Measurements from ENCODE around the gene CACHD1.

Gene CACHD1

GRCh38 chr1:64519901-64520300 is 50.0 kb downstream of the CACHD1 start:
- no peak for FAIRE-seq
- no peak for DNase-seq (ENCODE audit: low spot score)

DNA sequence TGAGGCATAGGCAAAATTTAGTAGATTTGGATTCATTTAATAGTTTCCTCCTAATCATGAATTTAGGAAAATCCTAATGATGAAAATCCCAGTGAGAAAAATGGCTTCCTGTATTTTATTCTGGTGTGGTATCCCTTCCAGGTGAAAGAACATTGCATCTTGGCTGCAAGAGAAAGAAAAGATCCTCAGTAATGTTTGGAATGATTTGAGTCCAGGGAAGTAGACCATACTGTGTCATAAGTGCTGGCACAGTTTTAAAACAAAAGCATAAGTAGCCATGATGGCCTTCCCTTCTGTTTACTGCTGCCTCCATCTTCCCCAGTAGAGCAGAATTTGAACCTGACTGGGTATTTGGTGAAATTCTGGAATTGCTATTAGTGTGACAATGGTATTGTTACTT is 52.8 kb downstream of the CACHD1 start:
- no peak for DNase-seq (ENCODE audit: low spot score)
- FAIRE-seq: no peak

GRCh38 chr1:64523413-64524337 is 53.7 kb downstream of the CACHD1 start:
- no peak for DNase-seq (ENCODE audit: low spot score)
- FAIRE-seq: no peak

DNA sequence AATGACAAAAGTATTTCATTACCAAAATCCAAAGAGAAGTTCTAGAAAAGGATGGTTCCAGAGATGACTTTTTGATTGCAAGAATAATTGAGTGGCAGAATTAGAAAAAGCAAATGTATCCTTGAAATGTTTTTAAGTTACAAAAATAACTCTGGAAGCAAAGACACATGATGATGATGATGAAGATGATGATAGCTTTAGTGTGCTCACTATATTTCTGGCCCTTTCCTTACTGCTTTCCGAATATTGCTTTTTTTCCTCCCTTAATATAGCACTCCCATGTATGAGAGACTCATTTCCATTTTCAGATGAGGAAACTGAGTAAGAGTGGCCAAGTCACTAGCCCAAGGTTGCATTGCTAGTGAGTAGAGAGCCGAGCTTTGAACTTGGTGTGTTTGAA is 54.7 kb downstream of the CACHD1 start:
- no peak for FAIRE-seq

DNA sequence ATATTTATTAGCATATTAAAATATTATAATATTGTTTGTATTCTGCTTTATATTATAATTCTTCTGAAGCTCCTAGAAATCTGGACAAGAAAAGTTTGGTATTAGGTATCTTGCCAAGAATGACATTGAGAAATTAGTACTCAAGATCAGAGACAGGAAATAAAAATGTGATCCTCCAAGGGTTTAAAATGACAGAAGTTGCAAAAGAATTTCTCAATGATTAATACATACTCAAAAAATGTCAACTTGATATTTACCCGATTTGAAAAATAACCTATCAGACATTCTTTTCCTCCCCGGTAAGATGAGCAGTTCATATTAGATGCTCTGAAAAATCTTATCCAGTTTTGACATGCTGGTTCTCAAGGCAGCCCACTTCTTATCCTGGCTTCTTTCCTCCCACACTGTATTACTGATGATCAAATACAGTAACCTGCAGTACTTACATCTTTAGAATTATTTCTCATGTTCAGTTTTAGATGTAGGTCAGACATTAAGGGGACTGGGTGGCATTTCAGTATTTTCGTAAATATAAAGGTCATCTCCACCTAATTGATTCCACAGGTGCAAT is 55.3 kb downstream of the CACHD1 start:
- no peak for DNase-seq (ENCODE audit: low spot score)
- FAIRE-seq: no peak

More for the DNA sequence above, 54.7 kb downstream of the CACHD1 start:
- no peak for DNase-seq (ENCODE audit: low spot score)

- DNase-seq (ENCODE audit: low spot score) (no peak), FAIRE-seq (no peak)
Observed at GRCh38 chr1:64526312-64526711, 56.4 kb downstream of the CACHD1 start.

DNA sequence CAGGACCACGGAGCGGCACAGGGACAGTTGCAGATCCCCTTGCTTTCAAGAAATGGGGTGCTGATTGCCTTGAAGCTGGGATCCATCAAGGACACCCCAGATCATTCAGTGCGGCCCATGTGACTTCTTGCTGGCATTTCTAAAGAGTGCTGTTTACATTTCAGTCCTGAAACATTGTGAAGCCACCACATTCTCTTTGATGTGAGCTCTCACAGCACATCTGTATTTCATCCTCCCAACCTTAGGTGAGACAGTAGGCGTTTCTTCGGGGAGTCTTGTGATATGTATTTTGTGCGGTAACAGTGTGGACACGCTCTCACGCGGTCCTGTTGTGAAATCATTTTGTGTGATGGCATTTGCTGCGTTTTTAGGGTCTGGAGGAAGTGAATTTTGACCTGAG is 57.2 kb downstream of the CACHD1 start:
- DNase-seq (ENCODE audit: low spot score) (no peak), FAIRE-seq (no peak)

- DNase-seq (ENCODE audit: low spot score): no peak
- FAIRE-seq: no peak
Observed at GRCh38 chr1:64527786-64528185, 57.9 kb downstream of the CACHD1 start.

DNA sequence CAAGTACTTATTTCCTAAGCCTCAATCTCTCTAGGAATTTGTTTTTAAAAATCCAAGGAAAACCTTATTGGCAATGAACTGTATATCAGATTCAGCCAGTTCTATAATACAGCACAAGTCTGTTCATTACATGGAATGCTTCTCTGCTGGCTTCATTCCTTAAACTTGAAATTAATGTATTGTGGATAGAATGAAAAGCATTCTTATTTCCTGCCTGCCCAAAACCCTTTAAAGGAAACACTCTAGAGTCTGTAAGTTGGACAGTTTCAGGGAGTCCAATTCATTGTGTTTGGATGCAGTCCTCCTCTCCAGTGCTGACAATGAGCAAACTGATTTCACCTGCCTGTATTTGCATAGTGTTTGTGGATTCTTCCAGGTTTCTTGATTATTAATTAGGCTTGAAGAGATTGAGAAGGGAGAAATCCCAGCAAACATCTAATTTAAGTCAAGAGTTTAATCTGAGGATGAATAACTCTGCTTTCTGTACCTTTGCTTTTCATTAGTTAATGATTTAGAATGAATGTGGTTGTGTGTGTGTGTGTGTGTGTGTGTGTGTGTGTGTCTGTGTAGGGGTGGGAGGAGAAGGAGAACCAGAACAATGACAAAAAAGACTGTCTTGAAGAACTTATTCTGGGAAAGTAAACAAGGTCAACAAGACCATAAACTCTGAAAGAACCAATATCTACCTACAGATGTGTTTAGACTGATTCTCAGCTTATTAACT is 61.2 kb downstream of the CACHD1 start:
- FAIRE-seq (no peak), DNase-seq (ENCODE audit: low spot score) (no peak)

DNA sequence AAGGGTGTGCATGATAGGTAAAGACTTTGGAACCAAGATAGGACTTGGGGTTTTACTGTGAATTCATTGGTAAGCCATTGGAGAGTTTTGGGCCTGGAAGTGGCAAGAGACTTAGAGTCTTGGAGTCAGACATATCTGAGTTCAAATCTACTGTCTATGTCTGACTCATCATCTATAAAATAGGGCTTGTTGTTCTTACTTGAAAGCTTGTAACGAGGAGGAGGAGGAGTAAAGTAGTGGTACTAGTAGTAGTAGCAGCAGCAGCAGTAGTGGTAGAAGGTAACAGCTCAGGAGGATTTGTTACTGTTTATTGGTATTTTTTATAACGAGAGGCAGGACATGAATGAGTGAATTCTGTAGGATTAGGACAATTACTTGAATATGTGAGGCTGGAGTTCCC is 62.7 kb downstream of the CACHD1 start:
- no peak for DNase-seq (ENCODE audit: low spot score)
- FAIRE-seq: no peak

DNA sequence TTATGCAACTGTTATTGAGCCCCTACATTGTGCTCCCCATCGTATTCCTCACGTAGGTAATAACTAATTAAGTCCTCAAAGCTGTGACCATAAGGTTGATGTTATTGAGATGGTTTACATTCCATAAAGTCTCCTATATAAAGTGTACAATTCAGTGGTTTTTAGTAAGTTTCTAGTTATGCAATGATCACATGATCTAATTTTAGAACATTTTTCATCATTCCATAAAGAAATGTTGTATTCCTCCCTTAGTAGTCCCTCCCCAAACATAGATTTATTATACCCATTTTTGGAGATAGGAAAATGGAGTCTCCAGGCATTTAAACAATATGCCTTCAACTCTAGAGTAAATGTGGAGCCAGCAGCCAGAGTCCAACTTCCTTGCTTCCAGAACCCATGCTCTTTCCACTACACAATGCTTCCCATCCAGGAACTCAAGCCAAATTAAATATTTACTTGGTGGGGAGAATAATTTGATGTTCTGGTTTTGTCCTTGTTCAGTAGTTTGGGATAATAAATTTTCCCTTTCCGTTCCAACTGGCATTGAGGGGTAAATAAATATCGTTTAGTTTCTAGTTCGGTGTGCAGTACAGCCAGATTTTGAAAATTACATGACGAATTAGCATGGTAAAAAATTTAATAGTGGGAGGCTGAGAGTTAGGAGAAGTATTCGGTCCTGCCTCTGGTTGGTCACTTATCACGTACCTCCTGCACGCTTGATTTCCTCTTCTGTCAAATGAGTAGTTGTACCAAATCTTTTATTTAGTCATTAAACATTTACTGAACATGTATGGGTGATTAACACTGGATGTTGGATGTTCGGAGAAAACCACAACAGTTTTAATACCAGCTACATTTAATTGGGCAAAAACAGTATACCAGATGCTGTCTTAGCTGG is 66.3 kb downstream of the CACHD1 start:
- DNase-seq (ENCODE audit: low spot score): no peak
- no peak for FAIRE-seq

- FAIRE-seq (no peak), DNase-seq (ENCODE audit: low spot score) (no peak)
Observed at GRCh38 chr1:64536836-64537490, 67.0 kb downstream of the CACHD1 start.

GRCh38 chr1:64537942-64538341 is 68.0 kb downstream of the CACHD1 start:
- DNase-seq (ENCODE audit: low spot score) (no peak), FAIRE-seq (no peak)

- FAIRE-seq (no peak), DNase-seq (ENCODE audit: low spot score) (no peak)
Observed at GRCh38 chr1:64538389-64538788, 68.5 kb downstream of the CACHD1 start.

- DNase-seq (ENCODE audit: low spot score) (no peak), FAIRE-seq (no peak)
Observed at GRCh38 chr1:64539289-64539688, 69.4 kb downstream of the CACHD1 start.

GRCh38 chr1:64539781-64540218 is 69.9 kb downstream of the CACHD1 start:
- FAIRE-seq: no peak
- DNase-seq (ENCODE audit: low spot score): no peak

DNA sequence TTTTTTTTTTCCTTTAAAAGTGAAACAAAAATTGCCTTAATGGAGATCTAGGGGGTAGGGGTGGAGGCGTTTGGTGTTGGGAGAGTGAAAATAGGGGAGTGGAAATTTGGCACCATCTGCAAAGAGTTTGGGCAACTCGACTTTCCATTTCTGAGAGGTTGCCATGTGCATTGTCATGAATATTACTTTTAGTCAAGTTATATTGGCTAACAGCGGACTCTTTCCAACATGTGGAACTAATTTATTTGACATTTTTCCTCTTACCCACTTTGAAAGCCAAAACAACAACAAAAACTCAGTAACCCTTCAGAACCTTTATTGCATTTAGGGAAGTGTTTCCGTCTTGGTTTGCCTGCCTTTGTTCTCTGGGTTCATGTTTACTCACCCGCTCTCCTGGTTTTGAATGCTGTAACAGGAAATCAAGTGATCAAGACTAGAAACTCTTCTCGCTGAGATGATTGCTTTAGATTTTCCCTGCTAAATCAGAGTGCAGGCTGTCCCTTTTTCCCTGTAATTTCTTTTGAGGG is 70.4 kb downstream of the CACHD1 start:
- FAIRE-seq: no peak
- no peak for DNase-seq (ENCODE audit: low spot score)

DNA sequence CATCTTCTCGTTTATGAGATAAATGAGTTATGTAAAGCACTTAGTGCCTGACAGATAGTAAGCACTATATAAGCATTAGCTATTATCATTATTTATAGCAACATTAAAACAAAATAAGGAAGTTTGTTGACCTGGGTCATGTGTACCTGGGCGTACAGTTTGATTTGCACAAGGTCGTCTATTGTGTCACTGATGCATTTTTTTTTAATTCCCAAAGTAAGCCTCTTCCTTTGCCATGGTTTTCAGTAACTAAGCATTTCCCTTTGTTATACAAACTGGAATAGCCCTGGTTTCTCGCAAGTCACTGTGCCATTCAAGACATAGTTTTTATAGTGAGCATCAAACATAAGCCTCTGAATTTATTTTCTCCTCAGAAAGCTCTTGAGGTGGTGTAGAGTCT is 72.2 kb downstream of the CACHD1 start:
- DNase-seq (ENCODE audit: low spot score): no peak
- FAIRE-seq: no peak

DNA sequence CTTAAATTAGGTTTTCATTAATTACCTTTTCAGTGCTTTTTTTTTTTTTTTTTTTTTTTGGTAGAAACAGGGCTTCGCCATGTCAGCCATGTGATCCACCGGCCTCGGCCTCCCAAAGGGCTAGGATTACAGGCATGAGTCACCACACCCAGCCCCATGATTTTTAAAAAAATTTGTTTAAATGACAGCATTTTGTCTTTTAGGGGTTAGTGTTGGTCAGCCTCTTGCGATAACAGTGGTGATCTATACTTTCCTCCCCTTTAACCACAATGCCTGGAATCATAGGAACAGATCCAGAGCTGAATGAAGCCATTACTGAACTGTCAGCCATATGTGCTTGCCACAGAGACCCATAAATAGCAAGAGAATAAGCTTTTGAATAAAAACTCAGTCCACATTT is 73.9 kb downstream of the CACHD1 start:
- DNase-seq (ENCODE audit: low spot score) (no peak), FAIRE-seq (no peak)

DNA sequence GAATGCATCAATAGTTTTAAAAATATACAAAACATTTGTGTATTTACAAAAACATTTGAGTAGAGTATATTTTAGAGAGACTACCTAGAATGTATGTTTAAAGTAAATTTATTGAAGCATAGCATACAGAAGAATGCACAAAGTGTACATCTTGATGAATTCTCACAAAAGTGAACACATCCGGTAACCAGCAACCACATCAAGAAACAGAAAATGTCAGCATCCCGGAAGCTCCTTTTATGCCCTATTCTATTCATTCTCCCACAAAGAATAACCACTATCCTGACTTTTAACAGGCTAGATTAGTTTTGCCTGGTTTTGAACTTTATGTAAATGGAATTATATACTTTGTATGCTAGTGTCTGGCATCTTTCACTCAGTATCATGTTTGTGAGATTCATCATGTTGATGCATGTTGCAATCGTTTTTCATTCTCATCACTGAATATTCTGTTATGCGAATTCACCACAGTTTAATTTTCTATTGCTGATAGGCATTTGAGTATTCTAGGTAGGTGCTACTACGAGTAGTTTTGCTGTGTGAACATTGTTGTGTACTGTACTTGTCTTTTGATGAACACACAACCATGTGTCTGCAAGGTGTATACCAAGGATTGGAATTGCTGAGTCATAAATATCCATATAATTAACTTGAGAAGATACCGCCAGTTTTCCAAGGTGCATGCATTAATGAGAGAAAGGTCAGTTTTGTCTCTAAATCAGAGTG is 75.4 kb downstream of the CACHD1 start:
- FAIRE-seq: no peak
- no peak for DNase-seq (ENCODE audit: low spot score)

Measured in urothelium cell line (cell line).